NCI-H1105 treated with DMSO at 0.1 percent for 48 hours (cell line): ENCODE measurements around the gene EPN2.

ENCODE experiments used
- DNase-seq: peaks from one replicate; lab custom pipeline; 2025; lab: John Stamatoyannopoulos, UW

Gene EPN2

GRCh38 chr17:19365833-19366636 is 128.9 kb downstream of the EPN2 start:
- no peak for DNase-seq

- DNase-seq: no peak
These were observed 129.4 kb downstream of the EPN2 start for GRCh38 chr17:19366637-19366972.

- DNase-seq: no peak
These were observed 131.1 kb downstream of the EPN2 start for GRCh38 chr17:19368229-19368628.

- no peak for DNase-seq
These were observed 132.1 kb downstream of the EPN2 start for GRCh38 chr17:19369107-19369778.

GRCh38 chr17:19369846-19370492 is 132.8 kb downstream of the EPN2 start:
- DNase-seq: no peak

GRCh38 chr17:19370493-19370960 is 133.4 kb downstream of the EPN2 start:
- no peak for DNase-seq

GRCh38 chr17:19371259-19372010 is 134.3 kb downstream of the EPN2 start:
- no peak for DNase-seq

GRCh38 chr17:19372011-19372370 is 134.8 kb downstream of the EPN2 start:
- DNase-seq: no peak

GRCh38 chr17:19372439-19372838 is 135.3 kb downstream of the EPN2 start:
- DNase-seq: no peak

- no peak for DNase-seq
These were observed 135.8 kb downstream of the EPN2 start for GRCh38 chr17:19372866-19373504.

- no peak for DNase-seq
These were observed 137.0 kb downstream of the EPN2 start for GRCh38 chr17:19374136-19374535.

- DNase-seq: no peak
These were observed 138.6 kb downstream of the EPN2 start for GRCh38 chr17:19375732-19376131.

GRCh38 chr17:19376811-19377210 is 139.6 kb downstream of the EPN2 start:
- DNase-seq: peak; percentile 67

GRCh38 chr17:19377602-19378415 is 140.6 kb downstream of the EPN2 start:
- DNase-seq: peak; percentile 100

GRCh38 chr17:19378416-19379360 is 141.5 kb downstream of the EPN2 start, which contains the start of gene MAPK7:
MAPK7 (plus strand) TSS chr17:19378498; CDS start chr17:19378901, 403 bp downstream.
- no peak for DNase-seq

GRCh38 chr17:19379361-19380065 is 142.3 kb downstream of the EPN2 start:
- no peak for DNase-seq

- no peak for DNase-seq
These were observed 143.5 kb downstream of the EPN2 start for GRCh38 chr17:19380481-19381301.

- no peak for DNase-seq
These were observed 144.2 kb downstream of the EPN2 start for GRCh38 chr17:19381361-19381740.
